HepG2 (cell line): ENCODE measurements around the gene AKT3. TPM values are rescaled to one million over a fixed set of nuclear protein-coding genes. Genes with fewer than 3 reads are reported as not detected.

Source experiments
- ATAC-seq: fragments of 200-7000 bp; cut with Tn5 transposase; 3 replicates; pipeline ENCODE4 v1.9.1; 2020; ENCODE audit warnings: mild to moderate bottlenecking, moderate library complexity
- BruUV-seq: library from RNA; stranded (reverse); fragments of 400-500 nt; replicated peaks from 2 replicates; lab custom pipeline; 2021; lab: Mats Ljungman, UMichigan
- CTCF ChIA-PET: fragments of 300-600 bp; formaldehyde crosslinking; extraction: SDS; loops from one replicate; lab custom pipeline; 2021; ENCODE audit warnings: low total read pairs, inconsistent platforms, low intra/inter-chr PET ratio; lab: Yijun Ruan, JAX
- POLR2A ChIA-PET: fragments of 350-600 bp; sonication (Branson Sonifier 250); formaldehyde crosslinking; loops from one replicate; lab custom pipeline; 2020; ENCODE audit warnings: antibody characterized with exemption, inconsistent platforms; lab: Yijun Ruan, JAX
- DNase-seq: peaks from one replicate; pipeline ENCODE4 v3.0.0-alpha.2; 2015; ENCODE audit warnings: low spot score
- FAIRE-seq: peaks from 3 replicates; lab custom pipeline; 2011; peaks lifted over from hg19 to GRCh38; lab: Jason Lieb, UNC
- H2AFZ ChIP-seq: one replicate; pipeline ENCODE4 v1.6.1; 2011; ENCODE audit warnings: low read length, inconsistent platforms
- H3K27ac ChIP-seq: fragments of 300-600 bp; 3 replicates; pipeline ENCODE4 v1.8.0; 2011; ENCODE audit warnings: mixed run types, mild to moderate bottlenecking, mixed read lengths, low read length, inconsistent platforms; ENCODE audit not compliant: insufficient read depth; ENCODE audit errors: extremely low read length
- H3K27me3 ChIP-seq, 2 experiments: fragments of 200-600 bp in 1 of 2; 2 replicates in 1 of 2; 3 replicates in 1 of 2; pipeline versions ENCODE4 v1.6.0 to v1.8.0; 2011; ENCODE audit warnings: low read length in 2 of 2, mild to moderate bottlenecking in 2 of 2, moderate library complexity in 2 of 2, inconsistent platforms in 1 of 2; ENCODE audit not compliant: insufficient read depth in 2 of 2, control insufficient read depth in 1 of 2
- H3K36me3 ChIP-seq, 2 experiments: fragments of 200-600 bp in 1 of 2; replicated peaks in 1 of 2; 2 replicates in 1 of 2; 3 replicates in 1 of 2; pipeline versions ENCODE4 v1.5.1 to v1.8.0; 2011; ENCODE audit warnings: low read length in 2 of 2, inconsistent platforms in 1 of 2; ENCODE audit not compliant: insufficient read depth in 2 of 2, control insufficient read depth in 1 of 2
- H3K4me1 ChIP-seq: 2 replicates; pipeline ENCODE4 v1.5.1; 2012; ENCODE audit warnings: low read length, inconsistent platforms; ENCODE audit not compliant: insufficient read depth
- H3K4me2 ChIP-seq: 2 replicates; pipeline ENCODE4 v1.6.0; 2011; ENCODE audit warnings: low read depth, low read length, inconsistent platforms
- H3K4me3 ChIP-seq, 3 experiments: fragments of 200-600 bp in 1 of 3; sonication (generic), shearing (Covaris generic) in 1 of 3; replicated peaks in 1 of 3; 2 replicates each; pipeline ENCODE4 v1.5.1; 2011 to 2016; ENCODE audit warnings: low read length in 3 of 3, inconsistent platforms in 2 of 3, low read depth in 2 of 3, mild to moderate bottlenecking in 2 of 3, control low read depth in 1 of 3, mixed read lengths in 1 of 3; ENCODE audit not compliant: insufficient read depth in 1 of 3
- H3K79me2 ChIP-seq: one replicate; pipeline ENCODE4 v1.6.1; 2011; ENCODE audit warnings: low read length, inconsistent platforms; ENCODE audit not compliant: insufficient read depth
- H3K9ac ChIP-seq: 2 replicates; pipeline ENCODE4 v1.6.0; 2011; ENCODE audit warnings: mild to moderate bottlenecking, low read depth, low read length, inconsistent platforms; ENCODE audit not compliant: insufficient read depth
- H3K9me3 ChIP-seq: 2 replicates; pipeline ENCODE4 v1.5.1; 2012; ENCODE audit warnings: mild to moderate bottlenecking, low read length
- H4K20me1 ChIP-seq: 2 replicates; pipeline ENCODE4 v1.6.0; 2011; ENCODE audit warnings: inconsistent platforms, mild to moderate bottlenecking, low read length, moderate library complexity; ENCODE audit not compliant: insufficient read depth
- LBX2 ChIP-seq: sonication (generic); formaldehyde crosslinking; IDR thresholded peaks from 2 replicates; pipeline ENCODE4 v1.5.0; 2020; ENCODE audit warnings: missing genetic modification reagents, mild to moderate bottlenecking, borderline replicate concordance
- MAFK ChIP-seq, 2 experiments: IDR thresholded peaks in 1 of 2; conservative IDR thresholded peaks in 1 of 2; 2 replicates each; pipeline ENCODE4 v1.6.1; 2011; ENCODE audit warnings: improper control_type of control experiment in 2 of 2, low read length in 2 of 2
- MIER3 ChIP-seq: IDR thresholded peaks from 2 replicates; pipeline ENCODE4 v1.6.1; 2016; ENCODE audit warnings: missing compliant biosample characterization, borderline replicate concordance
- PREB ChIP-seq: sonication (generic); formaldehyde crosslinking; IDR thresholded peaks from 2 replicates; pipeline ENCODE4 v1.4.0; 2020; ENCODE audit warnings: missing genetic modification reagents
- RORA ChIP-seq: sonication (generic); formaldehyde crosslinking; IDR thresholded peaks from 2 replicates; pipeline ENCODE4 v1.5.0; 2020; ENCODE audit warnings: mild to moderate bottlenecking, missing genetic modification reagents, moderate library complexity
- SMARCE1 ChIP-seq: fragments of 450-650 bp; IDR thresholded peaks from 2 replicates; pipeline ENCODE4 v1.6.1; 2017; ENCODE audit warnings: borderline replicate concordance
- ZBTB2 ChIP-seq: sonication (generic); formaldehyde crosslinking; IDR thresholded peaks from 2 replicates; pipeline ENCODE4 v1.8.0; 2022; ENCODE audit warnings: low read depth, missing genetic modification reagents
- ZKSCAN1 ChIP-seq: fragments of 150-350 bp; IDR thresholded peaks from 2 replicates; pipeline ENCODE4 v1.6.1; 2014; ENCODE audit warnings: low read length
- ZNF512 ChIP-seq: sonication (generic); formaldehyde crosslinking; IDR thresholded peaks from 2 replicates; pipeline ENCODE4 v1.4.0; 2020; ENCODE audit warnings: mild to moderate bottlenecking, missing genetic modification reagents
- ZNF512B ChIP-seq: sonication (generic); formaldehyde crosslinking; IDR thresholded peaks from 2 replicates; pipeline ENCODE4 v1.5.1; 2020; ENCODE audit warnings: missing genetic modification reagents, mild to moderate bottlenecking, borderline replicate concordance
- ZNF839 ChIP-seq: sonication (generic); formaldehyde crosslinking; IDR thresholded peaks from 2 replicates; pipeline ENCODE4 v1.4.0; 2020; ENCODE audit warnings: missing genetic modification reagents, mild to moderate bottlenecking, borderline replicate concordance
- ZNF891 ChIP-seq: sonication (generic); formaldehyde crosslinking; IDR thresholded peaks from 2 replicates; pipeline ENCODE4 v1.5.0; 2020; ENCODE audit warnings: mild to moderate bottlenecking, missing genetic modification reagents
- WGBS: methylation state at CpG from one replicate; pipeline ENCODE4 v1.1.6; 2017; ENCODE audit warnings: low lambda C conversion rate; 5-methylcytosine and 5-hydroxymethylcytosine counted together
- in situ Hi-C: cut with HindIII; loops from 2 replicates; pipeline ENCODE4 v1.10.0; 2017; ENCODE audit warnings: low pct_unique_long_range_greater_than_20kb; ENCODE audit not compliant: extremely low pct_ligation_motif_present
- intact Hi-C: fragments of 100-400 bp; cut with micrococcal nuclease; formaldehyde crosslinking; loops from one replicate; pipeline ENCODE4 v1.10.0; 2022; ENCODE audit not compliant: unreplicated experiment
- polyA plus RNA-seq, 8 experiments: library from polyadenylated mRNA; depleted of rRNA in 3 of 8; stranded (reverse) in 7 of 8; unstranded in 1 of 8; fragments of >200 nt; fragmentation: Illumina TruSeq in 4 of 8; extraction: Trizol in 4 of 8; gene quantifications; 2 replicates each; pipeline versions ENCODE4 v1.2.1 to v1.2.3, GENCODE V29; 2011 to 2016; ENCODE audit warnings: low read depth in 4 of 8, missing spikeins in 1 of 8, mixed read lengths in 1 of 8; ENCODE audit not compliant: insufficient read depth in 1 of 8
- total RNA-seq, 5 experiments: library from RNA; depleted of rRNA; stranded (reverse); fragments of >200 nt; fragmentation: Illumina TruSeq; extraction: Trizol; gene quantifications; 2 replicates each; pipeline ENCODE4 v1.2.3, GENCODE V29; 2016; ENCODE audit warnings: low read depth in 1 of 5

Gene AKT3
- total and polyA plus RNA-seq, 2 of the 13 experiments (the other 11 are each of a cell fraction or from before 2014, with no cell fraction given) = 0.07 TPM

GRCh38 chr1:243438815-243439214 lies 411.2 kb downstream of the AKT3 start:
- H3K4me2 ChIP-seq = no peak overlapping the region
- H2AFZ ChIP-seq = no peak overlapping the region
- no TSS peak for BruUV-seq
- ChIA-PET CTCF (no interaction called here), POLR2A (no interaction called here)
- H3K36me3 ChIP-seq = no peaks in the 10 kb centered on the region
- no peak overlapping the region for H3K4me3 ChIP-seq
- H3K79me2 ChIP-seq = no peaks in the 10 kb centered on the region
- DNase-seq (no peak), FAIRE-seq (no peak), ATAC-seq (no peak)
- no peak overlapping the region for H3K27ac ChIP-seq
- H3K9me3 ChIP-seq = no peaks in the 10 kb centered on the region
- in situ Hi-C loops = no loop called here
- H3K4me1 ChIP-seq = no peaks in the 10 kb centered on the region
- TF ChIP-seq LBX2 (CRISPR knock-in tag) (no peak), MIER3 (no peak), MAFK (conservative IDR thresholded peaks at IDR 0.05 in 1 of 2, IDR thresholded peaks at IDR 0.05 in 1 of 2; ENCODE audit: low read length in 2 of 2) (no peak), ZNF891 (CRISPR knock-in tag) (no peak), ZNF839 (no peak), ZNF512 (CRISPR knock-in tag) (no peak), ZNF512B (no peak), RORA (CRISPR knock-in tag) (no peak), PREB (CRISPR knock-in tag) (no peak), SMARCE1 (no peak), ZKSCAN1 (no peak), ZBTB2 (CRISPR knock-in tag) (no peak)
- TF ChIP-seq, all 625 proteins: peak for 0
- H3K27me3 ChIP-seq = no peaks in the 10 kb centered on the region
- H3K9ac ChIP-seq = no peak overlapping the region
- 100% methylated on average over 2 of the region's 2 CpGs for WGBS
- intact Hi-C loops = no loop called here
- H4K20me1 ChIP-seq = no peaks in the 10 kb centered on the region
